Measurements from ENCODE around the gene TERT.
"Not testable (repeated sequence)": the region's sequence is repeated elsewhere in the genome, so short reads cannot be mapped to it uniquely, and the experiment has no call there.

TERT gene

GRCh38 chr5:1288439-1289335 is 6.2 kb downstream of the TERT start:
- Histone ChIP-seq H3K9me3 (replicated peaks in 1 of 11) (peaks cover 8 to 14% (median 11%) of the 10 kb centered on the region in 11 experiments; a peak in 19 of 22 replicates), H3K4me1 (peaks cover 10 to 24% (median 22%) of the 10 kb centered on the region in 10 experiments), H3K4me2 (no peak overlapping the region), H3K27me3 (peaks cover 0 to 22% (median 0%) of the 10 kb centered on the region in 11 experiments; a peak in 8 of 22 replicates), H3K27ac (no peak overlapping the region), H3K4me3 (no peak overlapping the region), H3K36me3 (peaks cover 0 to 81% (median 38%) of the 10 kb centered on the region in 11 experiments; a peak in 16 of 22 replicates), H4K20me1 (peaks cover 0 to 90% (median 33%) of the 10 kb centered on the region in 11 experiments; a peak in 16 of 22 replicates), H3K9ac (no peak overlapping the region)
- no peak for TF ChIP-seq Cebpa-rat (IDR thresholded peaks at IDR 0.05)

- peaks cover 0 to 87% (median 64%) of the 10 kb centered on the region in 11 experiments; a peak in 16 of 22 replicates for H3K36me3 ChIP-seq
- TF ChIP-seq Cebpa-rat (IDR thresholded peaks at IDR 0.05), result no peak
Measured at GRCh38 chr5:1285883-1286291, 9.0 kb downstream of the TERT start.

GRCh38 chr5:1285141-1285540 is 9.7 kb downstream of the TERT start:
- TF ChIP-seq Cebpa-rat (IDR thresholded peaks at IDR 0.05), result no peak
- Histone ChIP-seq H3K4me1 (no peaks in the 10 kb centered on the region), H3K9me3 (replicated peaks in 1 of 11) (peaks cover 8 to 17% (median 11%) of the 10 kb centered on the region in 11 experiments; a peak in 19 of 22 replicates), H3K27ac (no peak overlapping the region), H3K4me3 (no peak overlapping the region), H3K27me3 (no peaks in the 10 kb centered on the region), H3K36me3 (peaks cover 0 to 92% (median 71%) of the 10 kb centered on the region in 11 experiments; a peak in 16 of 22 replicates), H3K9ac (no peak overlapping the region), H3K4me2 (no peak overlapping the region), H4K20me1 (peaks cover 0 to 92% (median 37%) of the 10 kb centered on the region in 11 experiments; a peak in 12 of 22 replicates)

More at GRCh38 chr5:1285883-1286291, 9.0 kb downstream of the TERT start:
- Histone ChIP-seq H3K9ac (no peak overlapping the region), H4K20me1 (peaks cover 0 to 90% (median 36%) of the 10 kb centered on the region in 11 experiments; a peak in 12 of 22 replicates), H3K4me3 (no peak overlapping the region), H3K27me3 (no peaks in the 10 kb centered on the region), H3K27ac (no peak overlapping the region), H3K4me2 (no peak overlapping the region), H3K9me3 (replicated peaks in 1 of 11) (peaks cover 8 to 14% (median 11%) of the 10 kb centered on the region in 11 experiments; a peak in 19 of 22 replicates), H3K4me1 (no peaks in the 10 kb centered on the region; a peak in 1 of 20 replicates)

GRCh38 chr5:1284336-1284970 is 10.4 kb downstream of the TERT start:
- H3K27ac ChIP-seq, H3K4me2 ChIP-seq, H3K4me3 ChIP-seq, H3K4me1 ChIP-seq, H3K9ac ChIP-seq, H3K27me3 ChIP-seq: not testable (repeated sequence)
- Histone ChIP-seq H3K36me3 (peaks cover 0 to 94% (median 78%) of the 10 kb centered on the region in 11 experiments; a peak in 16 of 22 replicates), H4K20me1 (peaks cover 0 to 96% (median 37%) of the 10 kb centered on the region in 11 experiments; a peak in 12 of 22 replicates), H3K9me3 (replicated peaks in 1 of 11) (peaks cover 8 to 24% (median 11%) of the 10 kb centered on the region in 11 experiments; a peak in 19 of 22 replicates)

- H3K4me3 ChIP-seq, H3K27ac ChIP-seq, H3K4me1 ChIP-seq, H3K9ac ChIP-seq, H3K27me3 ChIP-seq, H3K4me2 ChIP-seq: not testable (repeated sequence)
- H4K20me1 ChIP-seq, result peaks cover 0 to 98% (median 32%) of the 10 kb centered on the region in 11 experiments; a peak in 12 of 22 replicates
- peaks cover 5 to 25% (median 8%) of the 10 kb centered on the region in 11 experiments; a peak in 20 of 22 replicates for H3K9me3 ChIP-seq (replicated peaks in 1 of 11)
- peaks cover 0 to 94% (median 80%) of the 10 kb centered on the region in 11 experiments; a peak in 16 of 22 replicates for H3K36me3 ChIP-seq
Measured at GRCh38 chr5:1283729-1284041, 11.2 kb downstream of the TERT start.

GRCh38 chr5:1282993-1283728 is 11.7 kb downstream of the TERT start:
- H3K4me3 ChIP-seq, H3K27ac ChIP-seq, H3K9ac ChIP-seq, H3K4me1 ChIP-seq, H3K27me3 ChIP-seq, H3K4me2 ChIP-seq: not testable (repeated sequence)
- Histone ChIP-seq H3K36me3 (peaks cover 0 to 94% (median 80%) of the 10 kb centered on the region in 11 experiments; a peak in 18 of 22 replicates), H4K20me1 (peaks cover 0 to 97% (median 27%) of the 10 kb centered on the region in 11 experiments; a peak in 12 of 22 replicates), H3K9me3 (replicated peaks in 1 of 11) (peaks cover 0 to 22% (median 2%) of the 10 kb centered on the region in 11 experiments; a peak in 20 of 22 replicates)

GRCh38 chr5:1282131-1282992 is 12.5 kb downstream of the TERT start:
- Histone ChIP-seq H3K36me3 (peaks cover 0 to 94% (median 84%) of the 10 kb centered on the region in 11 experiments; a peak in 18 of 22 replicates), H3K9ac (no peak overlapping the region), H3K4me1 (no peaks in the 10 kb centered on the region), H3K27me3 (no peaks in the 10 kb centered on the region), H3K4me3 (no peak overlapping the region), H3K4me2 (no peak overlapping the region), H4K20me1 (peaks cover 0 to 92% (median 27%) of the 10 kb centered on the region in 11 experiments; a peak in 12 of 22 replicates), H3K9me3 (replicated peaks in 1 of 11) (peaks cover 0 to 26% (median 5%) of the 10 kb centered on the region in 11 experiments; a peak in 7 of 22 replicates), H3K27ac (no peak overlapping the region)
- no peak for TF ChIP-seq Cebpa-rat (IDR thresholded peaks at IDR 0.05)
